ENCODE measurements around the gene DOCK7.

The DOCK7 gene

GRCh38 chr1:62415687-62416086 is 272.5 kb downstream of the DOCK7 start:
- DNase-seq (ENCODE audit: low spot score): no peak

DNA sequence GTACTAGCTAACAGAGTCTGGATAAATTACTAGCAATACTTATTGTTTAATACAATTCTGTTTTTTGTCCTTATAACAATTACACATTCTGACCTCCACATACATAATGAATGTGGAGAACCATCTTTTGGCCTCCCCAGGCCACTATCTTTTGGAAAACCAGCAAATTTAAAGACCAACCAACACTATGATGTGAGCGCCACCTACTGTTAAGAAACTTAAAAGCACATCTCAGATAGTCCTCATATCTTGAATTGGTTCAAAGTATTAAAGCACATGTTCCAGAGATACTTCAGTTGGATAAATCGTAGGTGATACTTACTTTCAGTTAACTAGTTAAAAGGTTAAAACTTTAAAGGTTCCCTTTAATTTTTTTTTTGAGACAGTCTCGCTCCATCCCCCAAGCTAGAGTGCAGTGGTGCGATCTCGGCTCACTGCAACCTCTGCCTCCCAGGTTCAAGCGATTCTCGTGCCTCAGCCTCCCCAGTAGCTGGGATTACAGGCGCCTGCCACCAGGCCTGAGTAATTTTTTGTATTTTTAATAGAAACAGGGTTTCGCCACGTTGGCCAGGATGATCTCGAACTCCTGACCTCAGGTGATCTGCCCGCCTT is 280.7 kb downstream of the DOCK7 start:
- peak; percentile 58 for DNase-seq (ENCODE audit: low spot score)

DNA sequence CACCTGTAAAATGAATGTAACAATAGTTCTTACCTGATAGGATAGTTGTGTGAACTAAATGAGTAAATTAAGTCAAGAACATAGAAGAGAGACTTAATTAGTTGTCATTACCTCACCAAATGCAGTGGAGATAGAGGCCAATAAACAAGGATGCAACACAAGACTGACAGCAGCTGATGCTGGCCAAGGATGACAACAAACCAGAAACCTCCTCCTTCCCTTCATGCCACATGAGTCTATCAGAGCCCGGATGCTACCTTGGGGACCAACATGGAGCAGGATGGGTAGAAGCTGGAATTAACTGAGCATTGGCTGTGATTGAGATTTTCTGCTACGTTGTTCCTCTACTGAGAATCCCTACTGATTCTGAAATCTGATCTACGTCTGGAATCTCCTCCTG is 281.6 kb downstream of the DOCK7 start:
- DNase-seq (ENCODE audit: low spot score): no peak

DNA sequence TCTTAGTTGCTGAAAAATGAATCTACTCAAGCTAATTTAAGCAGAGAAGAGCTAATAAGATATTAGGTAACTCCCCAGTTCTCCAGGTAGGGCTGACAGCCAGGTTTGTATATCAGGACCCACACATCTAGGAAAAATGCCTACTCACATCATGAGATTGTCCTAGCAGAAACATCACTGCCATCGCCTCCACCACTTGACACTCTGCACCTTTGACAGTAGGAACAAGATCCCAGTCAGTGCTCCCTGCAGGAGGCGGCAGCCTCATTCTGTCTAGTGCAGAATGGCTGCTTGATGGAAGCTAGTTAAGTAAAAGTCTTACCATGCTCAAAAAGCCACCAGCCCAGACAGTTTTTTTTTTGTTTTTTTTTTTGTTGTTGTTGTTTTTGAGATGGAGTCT is 282.9 kb downstream of the DOCK7 start:
- no peak for DNase-seq (ENCODE audit: low spot score)

All from LoVo (cell line).